Measurements from ENCODE around the gene GMPR.

GMPR gene

DNA sequence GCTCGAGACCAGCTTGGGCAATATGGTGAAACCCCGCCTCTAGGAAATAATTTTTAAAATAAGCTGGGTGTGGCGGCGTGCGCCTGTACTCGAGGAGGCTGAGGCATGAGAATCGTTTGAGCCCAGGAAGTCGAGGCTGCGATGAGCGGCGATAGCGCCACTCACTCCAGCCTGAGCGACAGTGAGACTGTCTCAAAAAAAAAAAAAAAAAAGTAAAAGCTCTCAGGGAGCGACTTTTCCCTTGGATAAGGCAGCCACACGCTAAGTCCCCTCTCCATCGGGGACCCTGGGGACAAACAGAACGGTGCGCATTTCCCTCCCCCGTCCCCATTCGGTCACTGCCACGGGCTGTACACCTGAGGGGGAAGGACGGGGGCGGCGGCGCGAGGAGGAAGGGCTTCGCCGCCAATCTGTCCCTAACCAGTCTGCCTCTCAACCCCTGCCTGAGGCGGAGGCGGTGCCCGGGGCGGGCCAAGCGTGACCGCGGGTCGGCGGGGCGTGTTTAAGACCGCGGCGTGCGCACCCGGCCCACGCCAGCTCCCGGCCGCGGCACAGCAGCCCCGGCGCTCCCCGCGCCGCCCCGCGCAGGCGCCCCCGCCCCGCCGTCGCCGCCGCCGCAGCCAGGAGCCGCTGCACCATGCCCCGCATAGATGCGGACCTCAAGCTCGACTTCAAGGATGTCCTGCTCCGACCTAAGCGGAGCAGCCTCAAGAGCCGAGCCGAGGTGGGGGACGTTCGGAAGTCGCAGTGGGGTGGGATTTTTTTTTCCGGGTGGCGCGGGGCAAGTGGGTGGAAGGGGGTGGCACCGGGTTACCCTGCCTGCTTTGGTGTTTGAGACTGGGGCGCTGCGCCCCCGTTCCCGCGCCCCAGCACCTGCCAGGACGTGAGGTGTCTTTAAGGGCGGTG is at the start of gene GMPR:
Gene GMPR (plus strand): TSS at position 531 of the 906 bp plus-strand sequence. CDS start 107 bp downstream, at position 638.
- in situ Hi-C loops (cut with HindIII; ENCODE audit: low sequenced_read_pairs) = no loop called here

DNA sequence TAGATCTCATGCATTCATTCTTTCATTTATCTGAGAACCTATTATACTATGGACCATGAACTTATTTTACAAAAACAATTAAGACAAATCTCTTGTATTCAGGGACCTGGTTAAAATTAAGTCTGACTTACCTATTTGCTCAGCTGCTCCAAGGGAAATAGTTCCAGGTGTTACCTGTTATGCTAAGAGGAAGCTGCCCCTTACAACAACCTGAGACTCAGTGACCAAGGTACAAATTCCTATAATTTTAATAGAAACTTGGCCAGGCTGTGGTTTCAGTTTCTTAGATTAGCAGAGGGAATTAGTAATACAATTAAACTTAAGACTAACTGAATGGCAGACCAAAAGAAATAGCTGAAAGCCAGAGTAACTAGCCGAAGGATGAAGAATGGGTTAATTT is 48.2 kb upstream of the GMPR start:
- in situ Hi-C loops (cut with HindIII; ENCODE audit: low sequenced_read_pairs) = loop anchor here (25.0 kb wide), 1 partner anchor 503 kb away; no protein-coding TSS in a partner anchor

DNA sequence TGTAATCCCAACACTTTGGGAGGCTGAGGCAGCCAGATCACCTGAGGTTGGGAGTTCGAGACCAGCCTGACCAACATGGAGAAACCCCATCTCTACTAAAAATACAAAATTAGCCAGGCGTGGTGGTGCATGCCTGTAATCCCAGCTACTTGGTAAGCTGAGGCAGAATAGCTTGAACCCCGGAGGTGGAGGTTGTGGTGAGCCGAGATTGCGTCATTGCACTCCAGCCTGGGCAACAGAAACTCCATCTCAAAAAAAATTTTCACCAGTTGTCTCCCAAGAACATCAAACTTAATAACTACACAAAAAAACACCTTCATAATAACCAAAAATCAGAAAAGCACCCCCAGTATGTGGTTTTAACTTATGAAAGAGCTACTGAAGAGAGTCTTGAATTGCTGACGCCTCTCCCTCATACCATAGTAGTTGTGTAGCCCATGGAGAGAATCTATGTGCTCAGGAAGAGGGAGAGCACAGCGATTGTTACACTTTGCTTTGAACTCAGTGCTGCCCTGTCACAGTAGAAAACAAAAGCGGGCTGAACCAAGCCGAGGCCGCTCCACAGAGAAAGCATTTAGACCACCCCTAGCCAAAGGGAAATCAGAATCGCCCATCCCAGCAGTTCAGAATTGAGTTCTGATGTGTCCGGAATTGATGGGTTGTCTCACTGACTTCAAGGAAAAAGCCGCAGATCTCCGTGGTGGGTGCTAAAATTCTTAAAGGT is 42.0 kb upstream of the GMPR start:
- in situ Hi-C loops (cut with HindIII; ENCODE audit: low sequenced_read_pairs) = loop anchor here (25.0 kb wide), 1 partner anchor 509 kb away; no protein-coding TSS in a partner anchor

DNA sequence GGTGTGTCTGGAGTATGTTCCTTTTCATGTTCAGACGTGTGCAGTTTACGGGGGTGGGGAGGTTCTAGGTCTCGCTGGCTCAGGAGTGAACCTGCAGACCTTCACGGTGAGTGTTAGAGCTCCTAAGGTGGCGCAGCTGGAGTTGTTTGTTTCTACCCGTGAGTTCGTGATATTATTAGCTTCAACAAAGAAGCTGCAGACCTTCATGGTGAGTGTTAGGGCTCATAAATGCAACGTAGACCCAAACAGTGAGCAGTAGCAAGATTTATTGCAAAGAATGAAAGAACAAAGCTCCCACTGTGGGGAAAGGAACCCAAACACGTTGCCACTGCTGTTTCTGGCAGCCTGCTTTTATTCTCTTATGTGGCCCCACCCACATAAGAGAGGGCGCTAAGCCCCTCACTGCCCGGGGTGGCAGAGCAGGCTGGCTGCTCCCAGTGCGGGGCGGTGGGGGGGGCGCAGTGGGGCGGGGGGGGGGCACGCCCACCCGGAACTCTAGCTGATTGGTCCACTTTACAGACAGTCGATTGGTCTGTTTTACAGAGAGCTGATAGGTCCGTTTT is 41.3 kb upstream of the GMPR start:
- in situ Hi-C loops (cut with HindIII; ENCODE audit: low sequenced_read_pairs) = loop anchor here (25.0 kb wide), 1 partner anchor 510 kb away; no protein-coding TSS in a partner anchor

DNA sequence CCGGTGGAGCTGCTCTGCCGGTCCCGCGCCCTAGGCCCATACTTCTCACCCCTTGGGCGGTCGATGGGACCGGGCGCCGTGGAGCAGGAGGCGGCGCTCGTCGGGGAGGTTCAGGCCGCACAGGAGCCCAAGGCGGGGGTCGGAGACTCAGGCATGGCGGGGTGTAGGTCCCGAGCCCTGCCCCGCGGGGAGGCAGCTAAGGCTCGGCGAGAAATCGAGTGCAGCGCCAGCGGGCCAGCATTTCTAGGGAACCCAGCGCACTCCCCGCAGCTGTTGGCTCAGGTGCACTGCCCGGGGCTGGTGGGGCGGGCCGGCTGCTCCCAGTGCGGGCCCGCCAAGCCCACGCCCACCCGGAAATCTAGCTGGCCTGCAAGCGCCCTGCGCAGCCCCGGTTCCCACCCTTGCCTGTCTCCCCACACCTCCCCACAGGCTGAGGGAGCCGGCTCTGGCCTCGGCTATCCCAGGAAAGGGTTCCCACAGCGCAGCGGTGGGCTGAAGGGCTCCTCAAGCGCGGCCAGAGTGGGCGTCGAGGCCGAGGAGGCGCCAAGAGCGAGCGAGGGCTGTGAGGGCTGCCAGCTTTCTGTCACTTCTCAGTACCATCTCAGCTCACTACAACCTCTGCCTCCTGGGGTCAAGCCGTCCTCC is 40.2 kb upstream of the GMPR start:
- in situ Hi-C loops (cut with HindIII; ENCODE audit: low sequenced_read_pairs) = loop anchor here (25.0 kb wide), 1 partner anchor 511 kb away; no protein-coding TSS in a partner anchor

DNA sequence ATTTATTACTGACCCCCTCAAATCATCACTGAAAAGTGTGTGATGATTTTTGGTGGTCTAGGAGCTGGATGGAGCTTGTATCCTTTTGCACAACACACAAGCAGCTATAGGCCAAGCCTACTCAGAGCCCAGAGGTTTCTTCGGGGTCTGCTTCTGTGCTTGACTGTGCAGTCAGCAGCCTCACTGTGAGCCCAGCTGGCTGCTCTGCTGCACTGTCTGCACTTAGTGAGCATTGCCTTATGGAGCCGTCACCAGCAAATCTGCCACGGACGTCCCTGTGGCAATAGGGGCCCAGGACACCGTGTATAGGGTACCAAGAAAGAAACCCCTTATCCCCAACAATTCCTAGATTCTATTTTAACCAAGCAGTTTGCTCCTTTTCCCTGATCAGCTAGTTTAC is 38.6 kb upstream of the GMPR start:
- in situ Hi-C loops (cut with HindIII; ENCODE audit: low sequenced_read_pairs) = loop anchor here (25.0 kb wide), 1 partner anchor 513 kb away; no protein-coding TSS in a partner anchor

DNA sequence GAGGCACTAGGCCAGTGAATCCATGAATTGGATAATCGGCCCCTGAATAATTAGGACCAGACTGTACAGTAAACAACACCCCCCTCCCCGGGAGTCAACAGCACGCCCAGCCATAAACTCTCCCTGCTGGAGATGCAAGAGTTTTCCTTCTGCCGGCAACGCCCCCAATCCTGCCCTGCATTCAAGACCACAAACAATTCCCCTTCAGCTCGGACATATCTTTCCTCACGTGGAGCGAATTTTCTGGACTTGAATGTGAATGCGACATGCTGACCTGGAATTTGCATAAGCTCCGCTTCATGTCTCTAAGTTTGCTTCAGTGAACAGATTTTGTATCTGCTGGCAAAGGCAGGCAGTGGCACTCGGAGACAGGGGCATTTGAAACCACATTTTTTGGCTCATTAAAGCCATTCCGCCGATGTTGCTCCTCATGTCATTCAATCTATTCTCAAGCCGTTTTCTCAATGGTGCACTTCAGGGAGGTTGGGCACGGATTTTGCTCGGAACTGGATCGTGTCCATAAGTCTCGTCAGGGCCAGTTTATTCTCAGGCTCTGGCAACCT is 38.0 kb upstream of the GMPR start:
- in situ Hi-C loops (cut with HindIII; ENCODE audit: low sequenced_read_pairs) = no loop called here

DNA sequence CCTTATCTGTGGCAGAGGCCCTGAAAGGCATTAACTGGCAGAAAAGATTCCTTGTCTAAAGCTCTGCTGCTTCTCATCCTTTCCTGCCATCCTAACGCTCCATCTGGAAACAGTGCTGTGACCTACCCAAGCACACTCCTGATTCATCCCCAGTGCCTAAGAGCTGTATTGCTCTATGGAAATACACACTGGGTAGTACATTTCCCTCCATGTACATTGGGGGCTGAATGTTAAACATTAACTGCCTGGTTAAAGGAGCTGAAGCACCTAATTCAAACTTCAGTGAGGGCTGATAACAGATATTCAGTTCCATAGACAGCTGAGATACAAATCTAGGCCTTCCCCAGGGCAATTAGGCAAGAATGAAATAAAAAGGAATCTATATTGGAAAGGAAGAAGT is 36.7 kb upstream of the GMPR start:
- in situ Hi-C loops (cut with HindIII; ENCODE audit: low sequenced_read_pairs) = no loop called here

DNA sequence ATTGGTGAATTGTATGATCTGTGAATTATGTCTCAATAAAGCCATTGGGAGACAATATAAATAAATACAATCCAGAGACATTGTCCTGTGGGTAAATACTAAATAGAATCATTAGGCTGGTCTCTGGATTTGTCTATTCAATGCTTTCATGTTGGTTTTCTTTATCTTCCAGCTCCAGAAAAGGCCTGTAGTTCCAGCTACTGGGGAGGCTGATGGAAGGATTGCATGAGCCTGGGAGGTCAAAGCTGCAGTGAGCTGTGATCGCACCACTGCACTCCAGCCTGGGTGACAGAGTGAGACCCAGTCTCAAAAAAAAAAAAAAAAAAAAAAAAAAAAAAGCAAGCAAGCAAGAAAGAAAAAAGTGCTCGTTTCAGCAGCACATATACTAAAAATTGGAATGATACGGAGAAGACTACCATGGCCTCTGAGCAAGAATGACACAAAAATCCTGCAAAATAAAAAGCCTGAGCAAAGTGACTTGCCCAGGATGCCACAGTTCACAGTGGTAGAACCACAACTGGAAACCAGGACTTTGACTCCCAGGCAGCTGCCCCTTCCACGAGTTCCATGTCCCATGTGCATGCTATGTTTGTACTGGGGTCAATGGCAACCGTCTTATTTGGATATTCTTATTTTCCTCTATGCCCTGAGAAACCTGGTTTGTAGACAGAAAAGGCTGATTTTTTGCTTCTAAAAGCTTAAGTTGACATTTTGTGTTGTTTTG is 33.6 kb upstream of the GMPR start:
- in situ Hi-C loops (cut with HindIII; ENCODE audit: low sequenced_read_pairs) = no loop called here

DNA sequence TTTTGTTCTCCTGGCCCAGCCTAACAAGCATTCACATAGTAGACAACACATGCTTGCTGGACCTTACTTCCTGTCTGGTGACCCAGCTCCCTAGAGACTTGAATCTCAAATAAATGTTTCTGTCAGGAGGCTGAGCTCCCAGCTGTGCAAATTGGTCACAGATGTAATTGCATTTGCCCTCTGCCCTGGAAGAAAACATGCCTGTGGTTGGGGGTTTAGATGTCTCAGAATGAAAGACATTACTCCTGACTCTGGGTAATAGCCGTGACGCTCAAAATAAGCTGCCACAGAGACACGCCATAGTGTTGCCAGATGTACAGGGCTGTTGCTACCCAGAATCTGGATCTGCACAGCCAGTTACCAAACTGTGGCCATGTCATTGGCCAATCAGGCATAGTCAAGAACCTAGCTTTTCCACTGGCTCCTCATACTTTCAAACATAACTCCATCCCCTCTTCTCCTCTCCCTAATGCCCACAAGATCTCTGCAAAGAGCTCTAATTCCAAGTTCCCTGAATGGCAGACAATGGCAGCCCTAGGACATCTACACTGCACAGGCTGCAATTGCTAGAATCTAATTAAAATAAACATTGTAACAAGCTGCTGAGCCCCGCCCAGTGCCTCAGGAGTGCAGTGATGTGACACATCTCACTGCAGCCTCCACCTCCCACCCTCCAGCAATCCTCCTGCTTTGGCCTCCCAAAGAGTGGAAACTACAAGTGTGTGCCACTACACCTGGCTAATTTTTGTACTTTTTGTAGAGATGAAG is 32.8 kb upstream of the GMPR start:
- in situ Hi-C loops (cut with HindIII; ENCODE audit: low sequenced_read_pairs) = no loop called here

DNA sequence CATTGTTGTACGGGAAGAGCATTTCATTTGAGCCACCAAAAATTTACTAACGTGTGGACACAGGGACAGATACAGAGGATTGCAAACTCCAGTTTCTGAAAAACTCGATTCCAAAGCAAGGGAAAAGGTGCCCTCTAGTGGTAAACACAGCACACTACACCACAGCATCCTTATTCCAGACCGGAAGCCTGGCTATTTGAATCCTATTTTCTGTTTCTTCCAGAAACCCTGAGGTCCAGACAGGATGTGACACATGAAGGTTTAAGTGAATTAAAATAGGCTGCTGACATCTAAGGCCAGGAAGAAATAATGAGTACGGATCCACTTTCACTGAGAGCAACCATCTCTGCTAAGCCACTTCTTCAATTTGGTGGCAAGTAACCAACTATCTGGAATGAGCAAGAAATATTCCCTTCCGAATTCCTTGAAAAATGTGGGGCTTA is 31.8 kb upstream of the GMPR start:
- in situ Hi-C loops (cut with HindIII; ENCODE audit: low sequenced_read_pairs) = no loop called here

DNA sequence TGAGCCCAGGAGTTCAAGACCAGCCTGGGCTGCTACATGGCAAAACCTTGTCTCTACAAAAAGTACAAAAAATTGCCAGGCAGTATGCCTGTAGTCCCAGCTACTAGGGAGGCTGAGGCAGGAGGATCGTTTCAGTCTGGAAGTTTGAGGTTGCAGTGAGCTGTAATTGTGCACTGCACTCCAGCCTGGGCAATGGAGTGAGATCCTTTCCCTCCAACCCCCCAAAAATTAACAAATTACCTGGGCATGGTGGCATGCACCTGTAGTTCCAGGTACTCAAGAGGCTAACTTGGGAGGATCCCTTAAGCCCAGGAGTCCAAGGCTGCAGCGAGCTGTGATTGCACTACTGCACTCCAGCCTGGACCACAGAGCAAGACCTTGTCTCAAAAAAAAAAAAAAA is 29.4 kb upstream of the GMPR start:
- in situ Hi-C loops (cut with HindIII; ENCODE audit: low sequenced_read_pairs) = no loop called here

DNA sequence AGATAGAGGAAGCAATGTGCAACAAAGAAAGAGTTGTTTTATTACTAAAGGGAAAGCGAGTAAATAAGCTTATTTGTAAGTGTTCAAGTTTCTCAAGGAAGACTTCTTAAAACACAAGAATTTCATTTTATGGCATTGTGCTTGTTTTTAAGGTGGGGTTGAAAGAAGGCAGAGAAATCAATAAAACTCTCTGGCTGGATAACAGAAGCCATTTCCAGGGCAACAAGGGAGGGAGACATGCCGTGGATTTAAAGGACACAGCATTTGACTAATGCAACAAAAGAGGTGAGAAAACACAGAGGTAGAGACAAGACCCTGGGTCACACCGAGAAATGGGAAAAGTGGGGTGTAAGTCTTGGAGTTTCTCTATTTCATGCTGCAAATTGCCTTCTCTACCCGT is 28.8 kb upstream of the GMPR start:
- in situ Hi-C loops (cut with HindIII; ENCODE audit: low sequenced_read_pairs) = no loop called here

DNA sequence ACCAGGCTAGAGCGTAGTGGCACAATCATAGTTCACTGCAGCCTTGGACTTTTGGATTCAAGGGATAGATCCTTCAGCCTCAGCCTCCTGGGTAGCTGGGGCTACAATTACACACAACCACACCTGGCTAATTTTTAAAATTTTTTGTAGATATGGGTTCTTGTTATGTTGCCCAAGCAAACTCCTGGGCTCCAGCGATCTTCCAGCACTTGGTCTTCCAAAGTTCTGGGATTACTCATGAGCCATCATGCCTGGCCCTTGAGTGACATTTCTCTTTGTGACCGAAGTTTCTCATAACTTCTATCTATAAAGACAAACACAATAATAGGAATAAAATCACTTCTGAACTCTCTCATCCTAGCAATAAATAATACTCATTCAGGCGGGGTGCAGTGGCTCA is 26.1 kb upstream of the GMPR start:
- in situ Hi-C loops (cut with HindIII; ENCODE audit: low sequenced_read_pairs) = no loop called here

DNA sequence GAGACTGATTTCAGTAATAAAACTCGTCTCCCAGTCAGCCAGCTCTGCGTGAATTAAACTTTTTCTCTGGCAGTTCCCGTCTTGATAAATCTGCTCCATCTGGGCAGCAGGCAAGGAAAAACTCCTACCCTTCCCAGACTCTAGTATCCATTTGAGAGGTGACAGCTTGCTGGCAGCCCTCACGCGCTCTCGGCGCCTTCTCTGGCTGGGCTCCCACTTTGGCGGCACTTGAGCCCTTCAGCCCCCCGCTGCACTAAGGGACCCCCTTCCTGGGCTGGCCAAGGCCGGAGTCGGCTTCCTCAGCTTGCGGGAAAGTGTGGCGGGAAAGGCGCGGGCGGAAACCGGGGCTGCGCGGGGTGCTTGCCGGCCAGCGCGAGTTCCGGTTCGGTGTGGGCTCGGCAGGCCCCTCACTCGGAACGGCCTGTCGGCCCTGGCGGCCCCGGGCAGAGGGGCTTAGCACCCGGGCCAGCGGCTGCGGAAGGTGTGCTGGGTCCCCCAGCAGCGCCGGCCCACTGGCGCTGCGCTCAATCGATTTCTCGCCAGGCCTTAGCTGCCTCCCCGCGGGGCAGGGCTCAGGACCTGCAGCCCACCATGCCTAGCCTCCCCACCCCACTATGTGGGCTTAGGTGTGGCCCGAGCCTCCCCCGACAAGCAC is 21.8 kb upstream of the GMPR start:
- in situ Hi-C loops (cut with HindIII; ENCODE audit: low sequenced_read_pairs) = no loop called here

DNA sequence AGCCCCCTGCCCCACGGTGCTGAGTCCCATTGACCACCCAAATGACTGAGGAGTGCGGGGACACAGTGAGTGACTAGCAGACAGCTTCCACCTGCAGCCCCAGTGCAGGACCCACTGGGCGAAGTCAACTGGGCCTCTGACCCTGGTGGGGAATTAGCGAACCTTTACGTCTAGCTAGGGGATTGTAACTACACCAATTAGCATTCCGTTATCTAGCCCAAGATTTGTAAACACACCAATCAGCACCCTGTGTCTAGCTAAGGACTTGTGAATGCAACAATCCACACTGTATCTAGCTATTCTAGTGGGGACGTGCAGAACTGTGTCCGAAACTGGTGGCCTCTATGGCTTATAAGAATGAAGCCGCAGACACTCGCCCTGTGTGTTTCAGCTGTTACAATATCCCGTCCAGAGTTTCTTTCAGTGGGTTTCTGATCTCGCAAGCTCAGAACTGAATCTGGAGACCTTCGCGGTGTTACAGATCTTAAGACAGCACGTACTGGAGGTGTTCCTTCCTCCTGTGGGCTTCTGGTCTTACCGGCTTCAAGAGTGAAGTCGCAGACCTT is 21.1 kb upstream of the GMPR start:
- in situ Hi-C loops (cut with HindIII; ENCODE audit: low sequenced_read_pairs) = no loop called here

DNA sequence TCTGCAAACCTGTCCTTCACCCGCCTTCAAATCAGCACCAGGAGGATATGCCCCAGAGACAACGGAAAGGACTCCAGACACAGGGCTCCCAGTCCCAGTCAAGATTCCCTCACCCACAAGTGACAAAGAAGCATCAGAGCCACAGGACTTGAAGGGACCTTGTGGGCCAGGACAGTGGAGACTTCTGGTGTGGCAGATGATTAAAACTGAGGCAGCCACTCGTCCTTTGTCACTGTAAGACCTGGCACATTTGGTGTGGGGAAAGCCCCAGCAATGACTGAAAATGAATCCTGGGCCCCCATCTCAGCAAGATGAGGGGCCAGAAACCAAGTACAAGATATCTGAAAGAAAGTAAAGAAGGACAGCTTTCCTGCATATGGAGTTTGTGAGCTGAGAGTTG is 15.6 kb upstream of the GMPR start:
- in situ Hi-C loops (cut with HindIII; ENCODE audit: low sequenced_read_pairs) = no loop called here

DNA sequence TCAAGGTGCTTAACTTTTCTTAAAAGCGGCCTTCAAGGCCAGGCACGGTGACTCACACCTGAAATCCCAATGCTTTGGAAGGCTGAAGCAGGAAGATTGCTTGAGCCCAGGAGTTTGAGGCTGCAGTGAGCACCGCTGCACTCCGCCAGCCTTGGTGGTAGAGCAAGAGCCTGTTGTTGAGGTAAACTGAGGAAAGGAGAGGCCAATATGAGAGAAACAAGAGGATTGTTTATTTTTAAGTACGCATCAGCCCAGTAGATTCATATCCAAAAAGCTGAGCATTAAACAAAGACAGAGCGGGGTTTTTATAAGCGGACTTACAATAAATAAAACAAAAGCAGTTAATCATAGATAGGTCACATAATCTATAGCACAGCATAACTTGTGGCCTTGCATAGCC is 15.0 kb upstream of the GMPR start:
- in situ Hi-C loops (cut with HindIII; ENCODE audit: low sequenced_read_pairs) = no loop called here

All from endothelial cell of hepatic sinusoid (primary cell).